Gastrocnemius medialis (tissue), 4 donors: ENCODE measurements around the gene JUNB.
A peak's percentile ranks its signal among the peaks of the same experiment; 100 is the strongest.

Experiments used
- POLR2A ChIP-seq, 2 donors: fragments of 450-650 bp; IDR thresholded peaks; one replicate each; pipeline ENCODE4 v1.6.1; 2017; ENCODE audit warnings: antibody characterized with exemption in 2 of 2, mild to moderate bottlenecking in 2 of 2, moderate library complexity in 2 of 2
- TF ChIP-seq, protein P1 (sequence below), 5 experiments: fragments of 450-650 bp in 3 of 5; fragments of 200-600 bp in 2 of 5; sonication (generic) in 2 of 5; IDR thresholded peaks in 4 of 5; conservative IDR thresholded peaks in 1 of 5; 1 replicate in 4 of 5; 2 replicates in 1 of 5; pipeline ENCODE4 v1.5.1; 2016 to 2019; ENCODE audit warnings: antibody characterized with exemption in 5 of 5, mild to moderate bottlenecking in 3 of 5, moderate library complexity in 3 of 5

DNA sequence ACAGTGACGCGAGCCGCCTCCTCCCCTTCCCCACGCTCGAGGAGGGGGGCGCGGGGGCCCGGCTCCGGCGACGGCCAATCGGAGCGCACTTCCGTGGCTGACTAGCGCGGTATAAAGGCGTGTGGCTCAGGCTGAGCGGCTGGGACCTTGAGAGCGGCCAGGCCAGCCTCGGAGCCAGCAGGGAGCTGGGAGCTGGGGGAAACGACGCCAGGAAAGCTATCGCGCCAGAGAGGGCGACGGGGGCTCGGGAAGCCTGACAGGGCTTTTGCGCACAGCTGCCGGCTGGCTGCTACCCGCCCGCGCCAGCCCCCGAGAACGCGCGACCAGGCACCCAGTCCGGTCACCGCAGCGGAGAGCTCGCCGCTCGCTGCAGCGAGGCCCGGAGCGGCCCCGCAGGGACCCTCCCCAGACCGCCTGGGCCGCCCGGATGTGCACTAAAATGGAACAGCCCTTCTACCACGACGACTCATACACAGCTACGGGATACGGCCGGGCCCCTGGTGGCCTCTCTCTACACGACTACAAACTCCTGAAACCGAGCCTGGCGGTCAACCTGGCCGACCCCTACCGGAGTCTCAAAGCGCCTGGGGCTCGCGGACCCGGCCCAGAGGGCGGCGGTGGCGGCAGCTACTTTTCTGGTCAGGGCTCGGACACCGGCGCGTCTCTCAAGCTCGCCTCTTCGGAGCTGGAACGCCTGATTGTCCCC is at the start of gene JUNB:
- TF ChIP-seq POLR2A (IDR thresholded peaks at IDR 0.05), result peak; percentile 100
- TF ChIP-seq, protein P1, sequence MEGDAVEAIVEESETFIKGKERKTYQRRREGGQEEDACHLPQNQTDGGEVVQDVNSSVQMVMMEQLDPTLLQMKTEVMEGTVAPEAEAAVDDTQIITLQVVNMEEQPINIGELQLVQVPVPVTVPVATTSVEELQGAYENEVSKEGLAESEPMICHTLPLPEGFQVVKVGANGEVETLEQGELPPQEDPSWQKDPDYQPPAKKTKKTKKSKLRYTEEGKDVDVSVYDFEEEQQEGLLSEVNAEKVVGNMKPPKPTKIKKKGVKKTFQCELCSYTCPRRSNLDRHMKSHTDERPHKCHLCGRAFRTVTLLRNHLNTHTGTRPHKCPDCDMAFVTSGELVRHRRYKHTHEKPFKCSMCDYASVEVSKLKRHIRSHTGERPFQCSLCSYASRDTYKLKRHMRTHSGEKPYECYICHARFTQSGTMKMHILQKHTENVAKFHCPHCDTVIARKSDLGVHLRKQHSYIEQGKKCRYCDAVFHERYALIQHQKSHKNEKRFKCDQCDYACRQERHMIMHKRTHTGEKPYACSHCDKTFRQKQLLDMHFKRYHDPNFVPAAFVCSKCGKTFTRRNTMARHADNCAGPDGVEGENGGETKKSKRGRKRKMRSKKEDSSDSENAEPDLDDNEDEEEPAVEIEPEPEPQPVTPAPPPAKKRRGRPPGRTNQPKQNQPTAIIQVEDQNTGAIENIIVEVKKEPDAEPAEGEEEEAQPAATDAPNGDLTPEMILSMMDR (IDR thresholded peaks at IDR 0.05 in 4 of 5, conservative IDR thresholded peaks at IDR 0.05 in 1 of 5), result peak in 3 of 5 experiments; percentile 10 to 17 (median 16)
